ENCODE results near the gene PHF13.

- TF ChIP-seq CTCF (IDR thresholded peaks at IDR 0.05; ENCODE audit: low read length) (no peak), EZH2 (IDR thresholded peaks at IDR 0.05; ENCODE audit: borderline replicate concordance, low read length) (no peak)
These were observed 16.4 kb upstream of the PHF13 start for GRCh38 chr1:6596886-6597776.

All from OCI-LY1 (cell line).